WTC11 (cell line): Measurements from ENCODE around the gene KIF22. TPM values are rescaled to one million over a fixed set of nuclear protein-coding genes. Genes with fewer than 3 reads are reported as not detected.

ENCODE experiments used
- ATAC-seq: fragments of 200-7000 bp; cut with Tn5 transposase; 2 replicates; pipeline ENCODE4 v1.10.0; 2021; ENCODE audit warnings: mild to moderate bottlenecking, moderate library complexity
- CTCF ChIA-PET: fragments of 300-600 bp; sonication (Branson Sonifier 250); formaldehyde crosslinking; loops from one replicate; lab custom pipeline; 2021; ENCODE audit warnings: antibody characterized with exemption; lab: Charles Lee
- POLR2A ChIA-PET: fragments of 350-600 bp; sonication (Branson Sonifier 250); formaldehyde crosslinking; loops from one replicate; lab custom pipeline; 2021; ENCODE audit warnings: antibody characterized with exemption; lab: Charles Lee
- DNase-seq: peaks from one replicate; pipeline ENCODE4 v3.0.0; 2021; ENCODE audit warnings: low spot score
- H3K27ac Mint-ChIP-seq: 2 replicates; pipeline ENCODE4 v1.8.0; 2021; ENCODE audit warnings: mixed read lengths
- H3K27me3 Mint-ChIP-seq: 2 replicates; pipeline ENCODE4 v1.8.0; 2021; ENCODE audit warnings: low read depth, mild to moderate bottlenecking, moderate library complexity, mixed read lengths
- H3K36me3 Mint-ChIP-seq: 2 replicates; pipeline ENCODE4 v1.8.0; 2021; ENCODE audit warnings: mixed read lengths
- H3K4me1 Mint-ChIP-seq: 2 replicates; pipeline ENCODE4 v1.8.0; 2022; ENCODE audit warnings: mixed read lengths
- H3K4me3 Mint-ChIP-seq: 2 replicates; pipeline ENCODE4 v1.8.0; 2021; ENCODE audit warnings: mild to moderate bottlenecking, moderate library complexity, mixed read lengths
- H3K9me3 Mint-ChIP-seq: 2 replicates; pipeline ENCODE4 v1.8.0; 2021; ENCODE audit warnings: mixed read lengths
- GABPB1 ChIP-seq: sonication (generic); formaldehyde crosslinking; IDR thresholded peaks from 2 replicates; pipeline ENCODE4 v1.8.1; 2023; ENCODE audit warnings: mild to moderate bottlenecking, missing genetic modification reagents
- MXD4 ChIP-seq: fragments of 250-450 bp; sonication (Bioruptor Pico); IDR thresholded peaks from 2 replicates; pipeline ENCODE4 v1.8.0; 2021; ENCODE audit warnings: mild to moderate bottlenecking, moderate library complexity, borderline replicate concordance
- MYBL2 ChIP-seq: sonication (generic); formaldehyde crosslinking; IDR thresholded peaks from 2 replicates; pipeline ENCODE4 v1.8.1; 2023; ENCODE audit warnings: mild to moderate bottlenecking, moderate library complexity, missing genetic modification reagents
- OVOL2 ChIP-seq: fragments of 250-450 bp; sonication (Bioruptor Pico); IDR thresholded peaks from 2 replicates; pipeline ENCODE4 v1.9.0; 2021; ENCODE audit warnings: mild to moderate bottlenecking, borderline replicate concordance
- SOX15 ChIP-seq: fragments of 250-450 bp; sonication (Bioruptor Pico); IDR thresholded peaks from 2 replicates; pipeline ENCODE4 v1.9.0; 2021; ENCODE audit warnings: mild to moderate bottlenecking
- ZNF121 ChIP-seq: sonication (generic); formaldehyde crosslinking; IDR thresholded peaks from 2 replicates; pipeline ENCODE4 v1.8.0; 2023; ENCODE audit warnings: missing genetic modification reagents
- ZNF138 ChIP-seq: sonication (generic); formaldehyde crosslinking; conservative IDR thresholded peaks from 2 replicates; pipeline ENCODE4 v1.8.1; 2022; ENCODE audit warnings: mild to moderate bottlenecking, moderate library complexity, missing genetic modification reagents
- ZNF232 ChIP-seq: sonication (generic); formaldehyde crosslinking; IDR thresholded peaks from 2 replicates; pipeline ENCODE4 v1.8.0; 2022; ENCODE audit warnings: mild to moderate bottlenecking, missing genetic modification reagents
- total RNA-seq: library from RNA; stranded (reverse); gene quantifications from 3 replicates; pipeline ENCODE4 v1.2.3, GENCODE V29; 2021
- TF ChIP-seq, protein P1 (sequence below): fragments of 250-450 bp; sonication (Bioruptor Pico); IDR thresholded peaks from 2 replicates; pipeline ENCODE4 v1.8.0; 2021; ENCODE audit warnings: mild to moderate bottlenecking
- TF ChIP-seq, protein P2 (sequence below): fragments of 200-600 bp; IDR thresholded peaks from 2 replicates; pipeline ENCODE4 v1.8.0; 2022; ENCODE audit warnings: antibody characterized with exemption
- TF ChIP-seq, protein P3 (sequence below): fragments of 250-450 bp; sonication (Bioruptor Pico); IDR thresholded peaks from 2 replicates; pipeline ENCODE4 v1.9.0; 2021; ENCODE audit warnings: mild to moderate bottlenecking
- TF ChIP-seq, protein P4 (sequence below): sonication (generic); formaldehyde crosslinking; IDR thresholded peaks from 2 replicates; pipeline ENCODE4 v1.8.1; 2023; ENCODE audit warnings: mild to moderate bottlenecking, moderate library complexity, missing genetic modification reagents
- TF ChIP-seq, protein P5 (sequence below): sonication (generic); formaldehyde crosslinking; IDR thresholded peaks from 2 replicates; pipeline ENCODE4 v1.8.0; 2023; ENCODE audit warnings: mild to moderate bottlenecking, missing genetic modification reagents
- TF ChIP-seq, protein P6 (sequence below): sonication (generic); formaldehyde crosslinking; IDR thresholded peaks from 2 replicates; pipeline ENCODE4 v1.8.0; 2022; ENCODE audit warnings: mild to moderate bottlenecking, missing genetic modification reagents
- TF ChIP-seq, protein P7 (sequence below): sonication (generic); formaldehyde crosslinking; IDR thresholded peaks from 2 replicates; pipeline ENCODE4 v1.8.1; 2023; ENCODE audit warnings: mild to moderate bottlenecking, missing genetic modification reagents, moderate library complexity

KIF22 gene
- total RNA-seq, 1 experiment from 2014 or later, result 182 TPM

DNA sequence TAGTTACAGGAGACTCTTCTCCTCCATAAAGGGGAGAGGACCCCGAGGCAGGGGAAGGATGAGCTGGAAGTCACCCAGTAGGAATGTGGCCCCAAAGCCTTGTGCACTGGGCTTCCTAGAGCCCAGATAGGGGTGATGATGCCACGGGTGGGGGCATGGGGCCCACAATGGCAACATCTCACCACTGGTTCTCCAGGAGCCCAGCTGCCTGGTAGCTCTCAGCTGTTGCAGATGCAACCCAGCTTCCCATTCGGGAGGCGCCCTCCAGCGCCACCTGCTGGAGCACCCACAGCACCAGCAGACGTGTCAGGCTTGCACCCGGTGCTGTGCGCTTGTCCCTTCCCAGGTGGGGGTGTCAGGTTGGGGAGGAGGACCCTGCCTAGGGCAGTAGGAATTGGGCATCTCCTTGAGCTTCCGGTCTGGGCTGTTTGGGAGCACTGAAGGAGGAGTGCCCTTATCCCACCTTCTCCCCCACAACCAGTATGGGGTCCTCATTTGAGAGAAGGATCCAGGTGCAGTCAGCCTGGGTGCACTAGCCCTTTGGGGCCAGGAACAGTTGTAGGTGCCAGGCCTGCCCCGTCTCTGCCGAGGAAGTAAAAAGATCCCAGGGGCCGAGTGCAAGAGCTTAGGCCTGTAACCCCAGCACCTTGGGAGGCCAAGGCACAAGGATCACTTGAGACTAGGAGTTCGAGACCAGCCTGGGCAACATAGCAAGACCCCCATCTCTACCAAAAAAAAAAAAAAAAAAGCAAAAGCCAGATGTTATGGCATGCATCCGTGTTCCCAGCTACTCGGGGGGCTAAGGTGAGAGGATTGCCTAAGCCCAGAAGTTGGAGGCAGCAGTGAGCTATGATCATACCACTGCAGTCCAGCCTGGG is 58.1 kb downstream of the KIF22 start:
- ATAC-seq, result peak; percentile 79
- CTCF ChIA-PET, result interaction anchor here (0.6 to 4.8 kb wide), 70 partner anchors 9 to 520 kb away, joined by 3 to 81 read pairs (median 5); partner anchors contain the start of genes ASPHD1, C16orf92, CDIPT and KIF22
- H3K27me3 Mint-ChIP-seq, result no peaks in the 10 kb centered on the region; the same call in 1 of the 2 replicates
- H3K4me3 Mint-ChIP-seq, result no peak overlapping the region
- no peaks in the 10 kb centered on the region for H3K9me3 Mint-ChIP-seq
- TF ChIP-seq, protein P1, sequence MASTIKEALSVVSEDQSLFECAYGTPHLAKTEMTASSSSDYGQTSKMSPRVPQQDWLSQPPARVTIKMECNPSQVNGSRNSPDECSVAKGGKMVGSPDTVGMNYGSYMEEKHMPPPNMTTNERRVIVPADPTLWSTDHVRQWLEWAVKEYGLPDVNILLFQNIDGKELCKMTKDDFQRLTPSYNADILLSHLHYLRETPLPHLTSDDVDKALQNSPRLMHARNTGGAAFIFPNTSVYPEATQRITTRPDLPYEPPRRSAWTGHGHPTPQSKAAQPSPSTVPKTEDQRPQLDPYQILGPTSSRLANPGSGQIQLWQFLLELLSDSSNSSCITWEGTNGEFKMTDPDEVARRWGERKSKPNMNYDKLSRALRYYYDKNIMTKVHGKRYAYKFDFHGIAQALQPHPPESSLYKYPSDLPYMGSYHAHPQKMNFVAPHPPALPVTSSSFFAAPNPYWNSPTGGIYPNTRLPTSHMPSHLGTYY (CRISPR knock-in tag), result no peak
- TF ChIP-seq ZNF121 (CRISPR knock-in tag), result peak; percentile 68
- TF ChIP-seq GABPB1 (CRISPR knock-in tag), result peak; percentile 48
- TF ChIP-seq, protein P2, sequence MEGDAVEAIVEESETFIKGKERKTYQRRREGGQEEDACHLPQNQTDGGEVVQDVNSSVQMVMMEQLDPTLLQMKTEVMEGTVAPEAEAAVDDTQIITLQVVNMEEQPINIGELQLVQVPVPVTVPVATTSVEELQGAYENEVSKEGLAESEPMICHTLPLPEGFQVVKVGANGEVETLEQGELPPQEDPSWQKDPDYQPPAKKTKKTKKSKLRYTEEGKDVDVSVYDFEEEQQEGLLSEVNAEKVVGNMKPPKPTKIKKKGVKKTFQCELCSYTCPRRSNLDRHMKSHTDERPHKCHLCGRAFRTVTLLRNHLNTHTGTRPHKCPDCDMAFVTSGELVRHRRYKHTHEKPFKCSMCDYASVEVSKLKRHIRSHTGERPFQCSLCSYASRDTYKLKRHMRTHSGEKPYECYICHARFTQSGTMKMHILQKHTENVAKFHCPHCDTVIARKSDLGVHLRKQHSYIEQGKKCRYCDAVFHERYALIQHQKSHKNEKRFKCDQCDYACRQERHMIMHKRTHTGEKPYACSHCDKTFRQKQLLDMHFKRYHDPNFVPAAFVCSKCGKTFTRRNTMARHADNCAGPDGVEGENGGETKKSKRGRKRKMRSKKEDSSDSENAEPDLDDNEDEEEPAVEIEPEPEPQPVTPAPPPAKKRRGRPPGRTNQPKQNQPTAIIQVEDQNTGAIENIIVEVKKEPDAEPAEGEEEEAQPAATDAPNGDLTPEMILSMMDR, result peak; percentile 78
- H3K36me3 Mint-ChIP-seq, result no peaks in the 10 kb centered on the region; the same call in 1 of the 2 replicates
- DNase-seq, result peak; percentile 86
- H3K27ac Mint-ChIP-seq, result no peak overlapping the region
- H3K4me1 Mint-ChIP-seq, result peaks cover 10% of the 10 kb centered on the region
- POLR2A ChIA-PET, result interaction anchor here (0.7 to 1.6 kb wide), 4 partner anchors 32 to 52 kb away, joined by 4 to 7 read pairs (median 4); partner anchors contain the start of genes PAGR1 and PRRT2

DNA sequence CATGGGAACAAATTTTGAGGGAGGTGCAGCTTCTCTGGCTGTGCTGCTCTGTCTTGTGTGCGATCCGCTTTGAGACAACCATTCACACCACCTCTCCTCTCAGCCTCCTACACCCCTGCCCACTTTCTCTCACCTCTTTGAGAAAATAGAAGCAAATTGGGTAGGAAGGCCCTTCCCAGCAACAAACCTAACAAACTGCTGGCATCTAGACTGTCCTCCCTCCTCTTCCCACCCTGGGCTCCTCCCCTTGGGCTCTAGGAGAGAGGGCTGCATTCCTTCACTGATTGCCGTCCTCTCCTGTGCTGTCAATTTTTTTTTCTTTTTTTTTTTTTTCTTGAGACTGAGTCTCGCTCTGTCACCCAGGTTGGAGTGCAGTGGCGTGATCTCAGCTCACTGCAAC is 59.0 kb downstream of the KIF22 start:
- Mint-ChIP-seq H3K36me3 (no peaks in the 10 kb centered on the region; the same call in 1 of the 2 replicates), H3K27me3 (no peaks in the 10 kb centered on the region; the same call in 1 of the 2 replicates), H3K9me3 (no peaks in the 10 kb centered on the region), H3K4me1 (peaks cover 10% of the 10 kb centered on the region), H3K27ac (no peak overlapping the region), H3K4me3 (no peak overlapping the region)
- ChIA-PET POLR2A (interaction anchor here (1.6 kb wide), 1 partner anchor 38 kb away, joined by 5 read pairs; the partner anchor contains the start of gene PRRT2), CTCF (interaction anchor here (0.6 to 4.8 kb wide), 24 partner anchors 14 to 232 kb away, joined by 3 to 81 read pairs (median 12); partner anchors contain the start of genes ASPHD1, CDIPT, MAZ and MVP)
- DNase-seq, result no peak
- ATAC-seq, result peak; percentile 70
- TF ChIP-seq MYBL2 (CRISPR knock-in tag) (no peak), SOX15 (CRISPR knock-in tag) (no peak), MXD4 (no peak), OVOL2 (CRISPR knock-in tag) (no peak), ZNF138 (CRISPR knock-in tag) (no peak), ZNF232 (no peak)
- TF ChIP-seq, protein P3, sequence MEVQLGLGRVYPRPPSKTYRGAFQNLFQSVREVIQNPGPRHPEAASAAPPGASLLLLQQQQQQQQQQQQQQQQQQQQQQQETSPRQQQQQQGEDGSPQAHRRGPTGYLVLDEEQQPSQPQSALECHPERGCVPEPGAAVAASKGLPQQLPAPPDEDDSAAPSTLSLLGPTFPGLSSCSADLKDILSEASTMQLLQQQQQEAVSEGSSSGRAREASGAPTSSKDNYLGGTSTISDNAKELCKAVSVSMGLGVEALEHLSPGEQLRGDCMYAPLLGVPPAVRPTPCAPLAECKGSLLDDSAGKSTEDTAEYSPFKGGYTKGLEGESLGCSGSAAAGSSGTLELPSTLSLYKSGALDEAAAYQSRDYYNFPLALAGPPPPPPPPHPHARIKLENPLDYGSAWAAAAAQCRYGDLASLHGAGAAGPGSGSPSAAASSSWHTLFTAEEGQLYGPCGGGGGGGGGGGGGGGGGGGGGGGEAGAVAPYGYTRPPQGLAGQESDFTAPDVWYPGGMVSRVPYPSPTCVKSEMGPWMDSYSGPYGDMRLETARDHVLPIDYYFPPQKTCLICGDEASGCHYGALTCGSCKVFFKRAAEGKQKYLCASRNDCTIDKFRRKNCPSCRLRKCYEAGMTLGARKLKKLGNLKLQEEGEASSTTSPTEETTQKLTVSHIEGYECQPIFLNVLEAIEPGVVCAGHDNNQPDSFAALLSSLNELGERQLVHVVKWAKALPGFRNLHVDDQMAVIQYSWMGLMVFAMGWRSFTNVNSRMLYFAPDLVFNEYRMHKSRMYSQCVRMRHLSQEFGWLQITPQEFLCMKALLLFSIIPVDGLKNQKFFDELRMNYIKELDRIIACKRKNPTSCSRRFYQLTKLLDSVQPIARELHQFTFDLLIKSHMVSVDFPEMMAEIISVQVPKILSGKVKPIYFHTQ (CRISPR knock-in tag), result no peak
- TF ChIP-seq, protein P4, sequence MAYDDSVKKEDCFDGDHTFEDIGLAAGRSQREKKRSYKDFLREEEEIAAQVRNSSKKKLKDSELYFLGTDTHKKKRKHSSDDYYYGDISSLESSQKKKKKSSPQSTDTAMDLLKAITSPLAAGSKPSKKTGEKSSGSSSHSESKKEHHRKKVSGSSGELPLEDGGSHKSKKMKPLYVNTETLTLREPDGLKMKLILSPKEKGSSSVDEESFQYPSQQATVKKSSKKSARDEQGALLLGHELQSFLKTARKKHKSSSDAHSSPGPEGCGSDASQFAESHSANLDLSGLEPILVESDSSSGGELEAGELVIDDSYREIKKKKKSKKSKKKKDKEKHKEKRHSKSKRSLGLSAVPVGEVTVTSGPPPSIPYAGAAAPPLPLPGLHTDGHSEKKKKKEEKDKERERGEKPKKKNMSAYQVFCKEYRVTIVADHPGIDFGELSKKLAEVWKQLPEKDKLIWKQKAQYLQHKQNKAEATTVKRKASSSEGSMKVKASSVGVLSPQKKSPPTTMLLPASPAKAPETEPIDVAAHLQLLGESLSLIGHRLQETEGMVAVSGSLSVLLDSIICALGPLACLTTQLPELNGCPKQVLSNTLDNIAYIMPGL (CRISPR knock-in tag), result no peak
- TF ChIP-seq, protein P5, sequence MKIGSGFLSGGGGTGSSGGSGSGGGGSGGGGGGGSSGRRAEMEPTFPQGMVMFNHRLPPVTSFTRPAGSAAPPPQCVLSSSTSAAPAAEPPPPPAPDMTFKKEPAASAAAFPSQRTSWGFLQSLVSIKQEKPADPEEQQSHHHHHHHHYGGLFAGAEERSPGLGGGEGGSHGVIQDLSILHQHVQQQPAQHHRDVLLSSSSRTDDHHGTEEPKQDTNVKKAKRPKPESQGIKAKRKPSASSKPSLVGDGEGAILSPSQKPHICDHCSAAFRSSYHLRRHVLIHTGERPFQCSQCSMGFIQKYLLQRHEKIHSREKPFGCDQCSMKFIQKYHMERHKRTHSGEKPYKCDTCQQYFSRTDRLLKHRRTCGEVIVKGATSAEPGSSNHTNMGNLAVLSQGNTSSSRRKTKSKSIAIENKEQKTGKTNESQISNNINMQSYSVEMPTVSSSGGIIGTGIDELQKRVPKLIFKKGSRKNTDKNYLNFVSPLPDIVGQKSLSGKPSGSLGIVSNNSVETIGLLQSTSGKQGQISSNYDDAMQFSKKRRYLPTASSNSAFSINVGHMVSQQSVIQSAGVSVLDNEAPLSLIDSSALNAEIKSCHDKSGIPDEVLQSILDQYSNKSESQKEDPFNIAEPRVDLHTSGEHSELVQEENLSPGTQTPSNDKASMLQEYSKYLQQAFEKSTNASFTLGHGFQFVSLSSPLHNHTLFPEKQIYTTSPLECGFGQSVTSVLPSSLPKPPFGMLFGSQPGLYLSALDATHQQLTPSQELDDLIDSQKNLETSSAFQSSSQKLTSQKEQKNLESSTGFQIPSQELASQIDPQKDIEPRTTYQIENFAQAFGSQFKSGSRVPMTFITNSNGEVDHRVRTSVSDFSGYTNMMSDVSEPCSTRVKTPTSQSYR (CRISPR knock-in tag), result no peak
- TF ChIP-seq, protein P6, sequence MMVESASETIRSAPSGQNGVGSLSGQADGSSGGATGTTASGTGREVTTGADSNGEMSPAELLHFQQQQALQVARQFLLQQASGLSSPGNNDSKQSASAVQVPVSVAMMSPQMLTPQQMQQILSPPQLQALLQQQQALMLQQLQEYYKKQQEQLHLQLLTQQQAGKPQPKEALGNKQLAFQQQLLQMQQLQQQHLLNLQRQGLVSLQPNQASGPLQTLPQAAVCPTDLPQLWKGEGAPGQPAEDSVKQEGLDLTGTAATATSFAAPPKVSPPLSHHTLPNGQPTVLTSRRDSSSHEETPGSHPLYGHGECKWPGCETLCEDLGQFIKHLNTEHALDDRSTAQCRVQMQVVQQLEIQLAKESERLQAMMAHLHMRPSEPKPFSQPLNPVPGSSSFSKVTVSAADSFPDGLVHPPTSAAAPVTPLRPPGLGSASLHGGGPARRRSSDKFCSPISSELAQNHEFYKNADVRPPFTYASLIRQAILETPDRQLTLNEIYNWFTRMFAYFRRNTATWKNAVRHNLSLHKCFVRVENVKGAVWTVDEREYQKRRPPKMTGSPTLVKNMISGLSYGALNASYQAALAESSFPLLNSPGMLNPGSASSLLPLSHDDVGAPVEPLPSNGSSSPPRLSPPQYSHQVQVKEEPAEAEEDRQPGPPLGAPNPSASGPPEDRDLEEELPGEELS (CRISPR knock-in tag), result no peak
- TF ChIP-seq, protein P2, result no peak
- TF ChIP-seq, protein P7, sequence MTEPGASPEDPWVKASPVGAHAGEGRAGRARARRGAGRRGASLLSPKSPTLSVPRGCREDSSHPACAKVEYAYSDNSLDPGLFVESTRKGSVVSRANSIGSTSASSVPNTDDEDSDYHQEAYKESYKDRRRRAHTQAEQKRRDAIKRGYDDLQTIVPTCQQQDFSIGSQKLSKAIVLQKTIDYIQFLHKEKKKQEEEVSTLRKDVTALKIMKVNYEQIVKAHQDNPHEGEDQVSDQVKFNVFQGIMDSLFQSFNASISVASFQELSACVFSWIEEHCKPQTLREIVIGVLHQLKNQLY (CRISPR knock-in tag), result no peak
